Epithelial cell of proximal tubule (primary cell): ENCODE results near the gene CRYBG1. TPM values are rescaled to one million over a fixed set of nuclear protein-coding genes. Genes with fewer than 3 reads are reported as not detected.

ENCODE experiments used
- DNase-seq: peaks from one replicate; pipeline ENCODE4 v3.0.0-alpha.2; 2011; ENCODE audit warnings: low read depth
- H3K4me3 ChIP-seq: 2 replicates; pipeline ENCODE4 v1.5.1; 2011; ENCODE audit warnings: low read depth, mild to moderate bottlenecking, low read length
- total RNA-seq: library from RNA; depleted of rRNA; stranded (reverse); fragments of >200 nt; gene quantifications from 2 replicates; pipeline ENCODE4 v1.2.3, GENCODE V29; 2015
- TF ChIP-seq, protein P1 (sequence below): conservative IDR thresholded peaks from 2 replicates; pipeline ENCODE4 v1.5.1; 2012; ENCODE audit warnings: low read depth, mild to moderate bottlenecking, low read length

The CRYBG1 gene
- total RNA-seq, 1 donor from 2014 or later: 6.5 TPM

DNA sequence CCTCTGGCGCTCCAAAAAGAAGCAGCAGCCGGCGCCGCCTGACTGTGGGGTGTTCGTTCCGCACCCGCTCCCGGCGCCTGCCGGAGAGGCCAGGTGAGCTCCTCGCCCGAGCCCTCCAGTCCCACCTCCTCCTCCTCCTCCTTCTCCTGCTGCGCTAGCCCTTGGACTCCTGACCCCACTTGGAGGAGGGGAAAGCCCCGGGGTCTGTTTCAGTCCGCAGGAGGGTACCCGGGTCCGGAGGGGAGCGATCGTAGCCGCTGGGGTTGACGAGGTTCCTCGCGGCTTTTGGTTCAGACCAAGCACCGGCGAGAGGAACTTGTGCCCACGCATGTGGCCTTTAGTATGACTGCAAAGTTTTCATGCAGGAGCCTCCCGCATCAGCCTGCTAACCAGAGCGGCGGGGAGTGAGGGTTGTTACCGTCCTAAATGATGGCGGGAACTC lies 493 bp downstream of the CRYBG1 start:
- no peak for DNase-seq
- TF ChIP-seq, protein P1, sequence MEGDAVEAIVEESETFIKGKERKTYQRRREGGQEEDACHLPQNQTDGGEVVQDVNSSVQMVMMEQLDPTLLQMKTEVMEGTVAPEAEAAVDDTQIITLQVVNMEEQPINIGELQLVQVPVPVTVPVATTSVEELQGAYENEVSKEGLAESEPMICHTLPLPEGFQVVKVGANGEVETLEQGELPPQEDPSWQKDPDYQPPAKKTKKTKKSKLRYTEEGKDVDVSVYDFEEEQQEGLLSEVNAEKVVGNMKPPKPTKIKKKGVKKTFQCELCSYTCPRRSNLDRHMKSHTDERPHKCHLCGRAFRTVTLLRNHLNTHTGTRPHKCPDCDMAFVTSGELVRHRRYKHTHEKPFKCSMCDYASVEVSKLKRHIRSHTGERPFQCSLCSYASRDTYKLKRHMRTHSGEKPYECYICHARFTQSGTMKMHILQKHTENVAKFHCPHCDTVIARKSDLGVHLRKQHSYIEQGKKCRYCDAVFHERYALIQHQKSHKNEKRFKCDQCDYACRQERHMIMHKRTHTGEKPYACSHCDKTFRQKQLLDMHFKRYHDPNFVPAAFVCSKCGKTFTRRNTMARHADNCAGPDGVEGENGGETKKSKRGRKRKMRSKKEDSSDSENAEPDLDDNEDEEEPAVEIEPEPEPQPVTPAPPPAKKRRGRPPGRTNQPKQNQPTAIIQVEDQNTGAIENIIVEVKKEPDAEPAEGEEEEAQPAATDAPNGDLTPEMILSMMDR: no peak
- H3K4me3 ChIP-seq: peak overlapping the region; percentile 56

DNA sequence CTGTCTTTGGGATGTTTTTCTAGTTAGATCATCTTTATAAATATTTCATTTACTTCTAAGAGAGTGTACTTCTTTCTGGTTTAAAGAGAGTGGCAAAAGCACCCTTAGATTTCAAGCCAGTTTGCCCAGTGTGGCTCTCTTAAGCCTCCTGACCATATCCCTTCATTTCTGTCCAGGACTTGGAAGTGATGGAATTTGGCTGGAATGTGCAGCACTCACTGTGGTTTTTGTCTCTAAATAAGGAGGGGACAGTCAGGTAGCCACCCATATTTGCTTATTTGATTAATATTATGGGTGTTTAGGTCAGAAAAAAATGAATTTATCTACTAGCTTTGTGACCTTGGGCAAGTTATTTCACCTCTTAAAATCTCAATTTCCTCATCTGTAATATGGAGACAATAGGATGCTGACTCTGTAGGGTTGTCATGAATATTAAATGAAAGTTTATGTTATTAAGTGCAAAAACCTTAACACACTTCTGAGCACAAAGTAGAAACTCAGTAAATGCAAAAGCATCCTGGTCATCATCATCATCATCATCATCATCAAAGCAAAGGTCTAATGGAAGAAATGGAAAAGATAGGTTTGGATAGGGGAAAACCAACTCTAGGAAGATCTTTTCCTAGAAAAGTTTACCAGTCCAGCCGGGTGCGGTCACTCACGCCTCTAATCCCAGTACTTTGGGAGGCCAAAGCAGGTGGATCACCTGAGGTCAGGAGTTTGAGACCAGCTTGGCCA lies 3.1 kb downstream of the CRYBG1 start:
- no peak overlapping the region for H3K4me3 ChIP-seq

GRCh38 chr6:106369739-106370138 lies 9.2 kb downstream of the CRYBG1 start:
- DNase-seq: no peak
- TF ChIP-seq, protein P1: no peak

More for the DNA sequence above, 3.1 kb downstream of the CRYBG1 start:
- TF ChIP-seq, protein P1: no peak
- no peak for DNase-seq

DNA sequence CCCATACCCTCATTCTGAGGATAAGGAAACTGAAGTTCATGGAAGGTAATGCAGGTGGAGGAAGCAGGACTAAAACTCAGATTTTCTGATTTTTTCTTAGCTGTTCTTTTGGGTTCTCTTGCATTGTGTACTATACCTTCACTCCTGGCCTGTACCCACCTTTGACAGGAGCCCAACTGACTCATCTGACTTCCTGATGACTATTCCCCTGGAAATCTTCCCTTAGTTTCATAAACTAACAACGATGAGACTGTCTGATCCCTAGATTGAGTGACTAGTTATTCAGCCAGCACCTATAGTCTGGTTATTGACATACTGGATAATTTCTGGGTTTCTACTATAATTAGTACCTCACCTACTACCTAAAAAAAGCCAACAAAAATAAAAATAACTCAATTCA lies 10.1 kb downstream of the CRYBG1 start:
- DNase-seq: no peak
- no peak overlapping the region for H3K4me3 ChIP-seq
- TF ChIP-seq, protein P1: no peak

More at GRCh38 chr6:106369739-106370138, 9.2 kb downstream of the CRYBG1 start:
- no peak overlapping the region for H3K4me3 ChIP-seq

DNA sequence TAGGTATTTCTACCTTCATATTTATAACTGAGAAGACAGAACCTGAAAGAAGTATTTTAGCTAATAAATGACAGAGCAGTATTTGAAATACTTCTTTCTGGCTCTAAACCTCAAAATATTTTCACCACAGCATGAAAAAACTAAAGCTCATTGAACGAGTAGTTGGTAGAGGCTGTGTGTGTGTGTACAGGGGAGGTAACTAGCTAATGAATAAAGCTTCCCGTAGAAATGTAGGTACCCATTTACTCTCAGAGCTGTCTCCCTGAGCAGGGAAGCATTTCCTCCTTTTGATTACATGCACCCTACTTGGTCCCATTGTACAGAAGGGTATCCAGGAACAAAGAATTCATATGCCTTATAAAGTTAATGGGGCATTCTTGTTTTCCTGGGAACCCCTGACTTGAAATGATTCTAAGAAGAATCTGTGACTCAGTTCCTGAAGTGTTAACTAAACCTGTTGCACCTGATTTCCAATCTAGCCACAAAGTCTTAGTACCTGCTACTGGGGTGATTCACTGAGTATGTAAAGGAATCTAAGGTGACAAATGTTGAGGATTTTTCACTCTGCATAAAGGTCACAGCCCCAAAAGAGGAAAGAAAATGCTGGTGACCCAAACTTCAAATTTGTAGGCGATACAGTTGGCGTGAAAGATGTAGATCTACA lies 12.5 kb downstream of the CRYBG1 start:
- H3K4me3 ChIP-seq: no peak overlapping the region
- DNase-seq: no peak
- TF ChIP-seq, protein P1: no peak

GRCh38 chr6:106373502-106374239 lies 13.2 kb downstream of the CRYBG1 start:
- DNase-seq: no peak
- no peak overlapping the region for H3K4me3 ChIP-seq
- TF ChIP-seq, protein P1: no peak
